ENCODE measurements around the gene CDC42SE2.

CDC42SE2 gene

GRCh38 chr5:131221888-131222287 lies 42.0 kb upstream of the CDC42SE2 start:
- no peak for DNase-seq (ENCODE audit: low read depth)
- peak overlapping the region; percentile 60 for H3K4me3 ChIP-seq (ENCODE audit: low read depth, low read length)
- no peak for TF ChIP-seq CTCF (IDR thresholded peaks at IDR 0.05; ENCODE audit: low read depth, low read length, missing control alignments)

GRCh38 chr5:131222731-131223130 lies 41.1 kb upstream of the CDC42SE2 start:
- no peak for TF ChIP-seq CTCF (IDR thresholded peaks at IDR 0.05; ENCODE audit: low read depth, low read length, missing control alignments)
- H3K4me3 ChIP-seq (ENCODE audit: low read depth, low read length), result peak overlapping the region; percentile 60
- no peak for DNase-seq (ENCODE audit: low read depth)

GRCh38 chr5:131223751-131224386 lies 40.0 kb upstream of the CDC42SE2 start:
- DNase-seq (ENCODE audit: low read depth), result no peak
- H3K4me3 ChIP-seq (ENCODE audit: low read depth, low read length), result peak overlapping the region; percentile 60
- TF ChIP-seq CTCF (IDR thresholded peaks at IDR 0.05; ENCODE audit: low read depth, low read length, missing control alignments), result no peak

- DNase-seq (ENCODE audit: low read depth), result peak; percentile 84
- no peak for TF ChIP-seq CTCF (IDR thresholded peaks at IDR 0.05; ENCODE audit: low read depth, low read length, missing control alignments)
- peak overlapping the region; percentile 60 for H3K4me3 ChIP-seq (ENCODE audit: low read depth, low read length)
Measured at GRCh38 chr5:131224387-131225201, 39.3 kb upstream of the CDC42SE2 start.

GRCh38 chr5:131225282-131225974 lies 38.4 kb upstream of the CDC42SE2 start:
- no peak for TF ChIP-seq CTCF (IDR thresholded peaks at IDR 0.05; ENCODE audit: low read depth, low read length, missing control alignments)
- H3K4me3 ChIP-seq (ENCODE audit: low read depth, low read length), result no peak overlapping the region
- DNase-seq (ENCODE audit: low read depth), result no peak

GRCh38 chr5:131226899-131227298 lies 37.0 kb upstream of the CDC42SE2 start:
- no peak for DNase-seq (ENCODE audit: low read depth)
- TF ChIP-seq CTCF (IDR thresholded peaks at IDR 0.05; ENCODE audit: low read depth, low read length, missing control alignments), result no peak
- no peak overlapping the region for H3K4me3 ChIP-seq (ENCODE audit: low read depth, low read length)
